Activated naive CD8-positive, alpha-beta T cell (primary cell): Measurements from ENCODE around the gene TSPAN11.

ENCODE experiments used
- H3K27ac Mint-ChIP-seq: one replicate; pipeline ENCODE4 v1.8.0; 2021; ENCODE audit warnings: mixed read lengths
- H3K27me3 Mint-ChIP-seq: one replicate; pipeline ENCODE4 v1.8.0; 2021; ENCODE audit warnings: mixed read lengths
- H3K36me3 Mint-ChIP-seq: one replicate; pipeline ENCODE4 v1.8.0; 2021; ENCODE audit warnings: mixed read lengths
- H3K4me1 Mint-ChIP-seq: one replicate; pipeline ENCODE4 v1.8.0; 2021; ENCODE audit warnings: low read depth, mixed read lengths
- H3K4me3 Mint-ChIP-seq: one replicate; pipeline ENCODE4 v1.8.0; 2021; ENCODE audit warnings: mild to moderate bottlenecking, mixed read lengths
- H3K9me3 Mint-ChIP-seq: one replicate; pipeline ENCODE4 v1.8.0; 2021; ENCODE audit warnings: low read depth, mixed read lengths

The TSPAN11 gene

DNA sequence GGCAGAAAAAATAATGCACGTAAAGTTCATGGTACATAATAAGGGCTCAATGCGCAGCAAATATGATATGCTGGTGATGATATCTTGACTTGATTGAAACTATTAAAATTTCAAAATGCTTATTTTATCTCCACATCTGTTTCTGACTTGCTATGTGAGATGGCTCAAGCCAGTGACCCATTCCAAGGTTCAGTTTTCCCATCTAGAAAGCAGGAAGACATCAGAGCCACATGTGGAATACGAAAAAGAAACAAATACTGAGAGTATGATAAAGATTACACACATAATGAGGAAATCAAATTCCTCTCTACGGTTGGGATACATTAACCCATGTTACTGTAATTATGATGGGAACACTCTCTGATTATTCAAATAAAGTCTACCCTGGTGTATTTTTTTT, 24.0 kb upstream of the TSPAN11 start:
- Mint-ChIP-seq H3K36me3 (no peaks in the 10 kb centered on the region), H3K4me3 (no peak overlapping the region)

DNA sequence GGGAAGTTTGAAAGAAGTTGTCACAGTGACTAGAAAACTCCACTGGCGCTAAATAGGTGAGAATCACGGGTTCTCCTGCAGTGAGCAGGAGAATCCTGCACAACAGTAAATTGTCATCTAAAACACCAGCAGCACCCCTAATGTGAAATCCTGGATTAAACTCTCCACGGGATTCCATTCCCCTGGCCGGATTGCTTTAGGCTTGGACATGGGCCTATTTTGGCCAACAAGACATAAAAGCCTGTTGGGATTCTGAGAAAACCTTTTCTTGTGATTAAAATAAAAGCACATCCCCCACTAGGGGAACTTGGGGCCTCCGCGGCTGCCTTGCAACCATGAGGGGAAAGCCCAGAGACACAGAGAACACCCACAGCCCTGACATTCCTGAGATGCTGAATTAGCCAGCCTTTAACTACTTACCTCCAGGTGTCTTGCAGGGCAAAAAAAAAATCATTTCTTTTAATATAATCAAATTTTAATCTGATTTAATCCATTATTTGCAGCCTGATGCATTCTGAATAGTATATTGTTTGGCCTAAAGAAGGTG, 21.0 kb upstream of the TSPAN11 start:
- no peak overlapping the region for H3K27ac Mint-ChIP-seq
- no peaks in the 10 kb centered on the region for H3K36me3 Mint-ChIP-seq
- H3K9me3 Mint-ChIP-seq, result no peaks in the 10 kb centered on the region
- H3K27me3 Mint-ChIP-seq, result peaks cover 2% of the 10 kb centered on the region
- H3K4me3 Mint-ChIP-seq, result no peak overlapping the region
- H3K4me1 Mint-ChIP-seq, result no peaks in the 10 kb centered on the region

More for the DNA sequence above, 24.0 kb upstream of the TSPAN11 start:
- no peaks in the 10 kb centered on the region for H3K4me1 Mint-ChIP-seq
- no peak overlapping the region for H3K27ac Mint-ChIP-seq
- H3K9me3 Mint-ChIP-seq, result no peaks in the 10 kb centered on the region
- peaks cover 4% of the 10 kb centered on the region for H3K27me3 Mint-ChIP-seq

DNA sequence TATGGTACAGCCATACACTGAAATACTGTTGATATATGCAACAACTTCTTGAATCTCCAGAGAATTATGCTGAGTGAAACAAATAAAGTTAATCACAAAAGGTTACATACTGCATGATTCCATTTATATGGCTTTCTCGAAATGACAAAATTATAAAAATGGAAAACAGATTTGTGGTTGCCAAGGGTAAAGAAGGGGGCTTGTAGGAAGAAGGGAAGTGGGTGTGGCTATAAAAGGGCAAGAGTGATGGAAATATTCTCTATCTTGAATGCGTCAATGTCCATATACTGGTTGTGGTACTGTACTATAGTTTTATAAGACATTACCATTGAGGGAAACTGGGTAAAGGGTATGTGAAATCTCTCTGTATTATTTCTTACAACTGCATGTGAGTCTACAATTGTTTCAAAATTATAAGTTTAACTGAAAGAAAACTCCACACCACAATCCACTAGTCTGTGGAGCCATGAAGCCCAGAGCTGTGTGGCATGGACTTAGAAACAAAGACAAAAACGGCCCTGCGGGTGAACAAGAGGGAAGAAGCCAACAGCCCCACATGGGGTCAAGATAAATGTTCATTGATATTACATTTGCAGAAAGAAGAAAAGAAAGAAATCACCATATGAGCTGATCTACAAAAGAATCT, 18.3 kb upstream of the TSPAN11 start:
- Mint-ChIP-seq H3K4me1 (no peaks in the 10 kb centered on the region), H3K36me3 (no peaks in the 10 kb centered on the region), H3K27ac (no peak overlapping the region), H3K27me3 (peaks cover 2% of the 10 kb centered on the region), H3K4me3 (no peak overlapping the region), H3K9me3 (no peaks in the 10 kb centered on the region)

DNA sequence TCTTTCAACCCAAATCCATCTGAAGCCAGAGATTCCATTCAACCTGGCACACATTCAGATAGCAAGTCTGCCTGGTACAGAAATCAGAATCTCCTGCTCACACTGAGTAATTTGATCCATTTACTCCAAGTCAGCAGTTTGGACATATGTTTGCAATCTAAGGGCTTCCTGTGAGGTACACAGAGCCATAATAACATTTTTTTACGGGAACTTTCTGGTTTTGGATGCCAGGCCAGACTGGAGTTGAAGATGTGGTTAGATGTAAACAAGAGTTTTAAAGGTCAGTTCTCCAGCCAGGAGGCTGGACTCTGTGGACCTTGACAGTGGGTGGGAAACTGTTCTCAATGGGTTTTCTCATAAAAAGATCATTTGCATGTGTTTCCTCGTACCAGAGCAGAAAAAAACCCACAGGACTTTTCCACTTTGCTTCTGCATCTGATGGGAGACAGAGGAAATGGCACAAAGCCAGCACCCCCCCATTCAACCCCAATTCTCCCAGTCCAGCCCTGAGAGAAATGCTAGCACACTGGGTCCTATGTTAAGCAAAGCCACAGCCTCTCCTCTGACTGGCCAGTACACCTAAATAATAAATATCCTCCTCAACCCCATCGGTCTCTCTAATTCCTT, 17.7 kb upstream of the TSPAN11 start:
- H3K27ac Mint-ChIP-seq, result no peak overlapping the region
- H3K4me3 Mint-ChIP-seq, result no peak overlapping the region
- H3K9me3 Mint-ChIP-seq, result no peaks in the 10 kb centered on the region
- peaks cover 2% of the 10 kb centered on the region for H3K27me3 Mint-ChIP-seq
- H3K4me1 Mint-ChIP-seq, result no peaks in the 10 kb centered on the region
- H3K36me3 Mint-ChIP-seq, result no peaks in the 10 kb centered on the region

DNA sequence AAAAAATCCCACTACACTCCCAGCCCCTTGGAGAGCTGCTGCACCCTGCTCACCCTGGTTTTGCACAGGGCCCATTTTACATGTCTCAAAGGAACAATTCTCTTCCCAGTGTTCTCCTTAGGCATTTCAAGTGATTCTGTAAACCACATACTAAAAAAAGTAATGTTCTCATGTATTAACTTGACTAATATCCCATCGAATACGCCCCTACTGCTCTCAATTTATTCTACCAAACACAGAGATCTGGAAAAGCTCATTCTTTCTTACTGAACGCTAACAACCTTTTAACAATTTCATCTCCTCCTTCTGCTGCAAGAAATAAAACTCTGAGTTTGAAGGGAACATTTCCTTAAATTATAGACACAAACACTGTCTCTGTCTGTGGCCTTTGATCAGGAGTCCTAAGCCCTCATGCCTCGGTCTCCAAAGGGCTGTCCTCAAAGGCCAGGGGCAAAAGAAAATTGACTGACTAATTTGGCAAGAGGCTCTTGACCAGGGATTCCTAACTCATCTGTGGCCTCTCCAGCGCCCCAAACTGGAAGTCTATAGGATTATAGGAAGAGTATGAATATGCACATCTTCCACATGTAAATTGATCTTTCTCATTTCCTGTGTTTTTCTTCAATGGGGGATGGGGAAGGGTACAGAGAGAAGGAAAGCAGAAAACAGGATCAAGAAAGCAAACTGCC, 17.1 kb upstream of the TSPAN11 start:
- Mint-ChIP-seq H3K9me3 (no peaks in the 10 kb centered on the region), H3K27ac (no peak overlapping the region), H3K4me3 (no peak overlapping the region), H3K27me3 (peaks cover 2% of the 10 kb centered on the region), H3K4me1 (no peaks in the 10 kb centered on the region), H3K36me3 (no peaks in the 10 kb centered on the region)

DNA sequence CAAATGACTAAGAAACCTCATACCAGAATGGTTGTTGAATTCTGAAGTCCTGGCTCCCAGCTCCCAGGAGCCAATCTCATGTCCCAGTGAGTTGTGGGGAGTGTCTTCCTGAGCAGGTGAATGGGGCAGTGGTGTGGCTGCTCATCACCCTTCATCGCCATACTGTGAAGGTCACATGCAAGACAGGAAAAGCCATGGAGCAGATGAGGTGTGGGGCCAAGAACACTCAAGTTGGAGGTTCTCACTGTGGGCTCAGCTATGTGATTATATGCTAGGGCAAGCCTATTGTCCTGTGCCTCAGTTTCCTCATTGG, 16.6 kb upstream of the TSPAN11 start:
- Mint-ChIP-seq H3K27ac (no peak overlapping the region), H3K9me3 (no peaks in the 10 kb centered on the region), H3K4me1 (no peaks in the 10 kb centered on the region), H3K36me3 (no peaks in the 10 kb centered on the region), H3K4me3 (no peak overlapping the region), H3K27me3 (peaks cover 2% of the 10 kb centered on the region)

DNA sequence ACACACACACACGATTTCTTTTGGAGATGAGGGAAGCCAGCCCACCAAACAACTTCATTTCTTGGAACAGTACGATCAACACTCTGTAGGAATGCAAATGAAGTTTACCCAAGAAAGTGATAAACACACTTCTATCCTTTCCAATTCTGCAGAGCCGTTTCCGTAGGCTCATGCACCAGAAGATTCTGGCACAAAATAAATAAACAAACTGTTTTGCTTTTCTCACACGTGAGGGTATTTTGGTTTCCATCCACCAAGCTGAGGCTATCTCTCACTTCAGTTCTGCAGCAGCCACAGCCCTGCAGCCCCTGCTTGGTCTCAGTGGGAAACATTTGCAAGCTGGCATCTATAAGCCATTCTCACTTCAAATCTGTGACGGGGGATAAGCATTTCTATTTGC, 15.3 kb upstream of the TSPAN11 start:
- Mint-ChIP-seq H3K27ac (no peak overlapping the region), H3K4me1 (no peaks in the 10 kb centered on the region), H3K36me3 (no peaks in the 10 kb centered on the region), H3K9me3 (no peaks in the 10 kb centered on the region), H3K27me3 (peaks cover 2% of the 10 kb centered on the region), H3K4me3 (no peak overlapping the region)

DNA sequence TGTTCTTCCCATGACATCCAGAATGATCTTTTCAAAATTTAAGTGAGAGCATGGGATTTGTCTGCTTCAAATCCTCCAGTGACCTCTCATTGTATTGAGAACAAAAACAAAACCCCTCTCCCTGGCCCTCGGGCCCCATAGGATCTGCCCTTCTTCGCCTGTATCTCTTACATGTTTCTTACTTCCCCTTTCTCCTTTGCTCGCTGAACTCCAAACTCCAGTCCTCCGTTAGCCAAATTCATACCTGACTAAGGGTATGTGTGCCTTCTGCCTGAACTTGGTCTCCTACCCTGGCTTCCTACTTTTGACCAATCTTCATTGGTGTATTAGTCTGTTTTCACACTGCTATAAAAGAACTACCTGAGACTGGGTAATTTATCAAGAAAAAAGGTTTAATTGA, 13.2 kb upstream of the TSPAN11 start:
- no peaks in the 10 kb centered on the region for H3K9me3 Mint-ChIP-seq
- H3K36me3 Mint-ChIP-seq, result no peaks in the 10 kb centered on the region
- H3K27me3 Mint-ChIP-seq, result peaks cover 4% of the 10 kb centered on the region
- no peak overlapping the region for H3K27ac Mint-ChIP-seq
- H3K4me3 Mint-ChIP-seq, result no peak overlapping the region
- no peaks in the 10 kb centered on the region for H3K4me1 Mint-ChIP-seq

DNA sequence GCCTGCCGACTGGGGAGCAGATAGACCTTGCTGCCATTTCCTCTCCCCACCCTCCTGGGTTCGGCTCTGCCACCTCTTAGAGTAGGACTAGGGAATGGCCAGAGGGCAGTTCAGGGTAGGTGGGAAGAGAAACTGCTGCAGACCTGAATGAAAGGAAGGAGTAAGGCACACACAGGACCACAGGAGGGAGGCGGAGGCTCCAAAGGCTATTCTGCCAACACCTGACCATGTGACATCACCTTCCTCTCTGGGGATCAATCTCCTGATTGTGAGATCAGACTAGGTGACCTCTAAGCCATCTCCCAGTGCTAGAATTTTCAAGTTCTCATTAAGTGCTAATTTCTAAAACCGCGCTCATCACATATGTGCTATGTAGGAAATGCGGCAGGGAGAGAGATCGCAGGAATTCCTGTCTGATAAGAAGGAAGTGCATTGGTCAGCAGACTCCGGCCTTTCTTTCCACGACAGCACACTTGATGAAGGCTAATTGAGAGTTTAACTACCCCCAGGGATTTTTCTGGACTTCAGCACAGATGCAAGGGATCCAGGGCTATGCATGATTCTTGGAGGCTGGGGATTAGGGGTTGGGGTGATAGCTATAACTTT, 11.5 kb upstream of the TSPAN11 start:
- Mint-ChIP-seq H3K27me3 (peaks cover 2% of the 10 kb centered on the region), H3K27ac (no peak overlapping the region), H3K9me3 (no peaks in the 10 kb centered on the region), H3K4me3 (no peak overlapping the region), H3K4me1 (no peaks in the 10 kb centered on the region), H3K36me3 (no peaks in the 10 kb centered on the region)

DNA sequence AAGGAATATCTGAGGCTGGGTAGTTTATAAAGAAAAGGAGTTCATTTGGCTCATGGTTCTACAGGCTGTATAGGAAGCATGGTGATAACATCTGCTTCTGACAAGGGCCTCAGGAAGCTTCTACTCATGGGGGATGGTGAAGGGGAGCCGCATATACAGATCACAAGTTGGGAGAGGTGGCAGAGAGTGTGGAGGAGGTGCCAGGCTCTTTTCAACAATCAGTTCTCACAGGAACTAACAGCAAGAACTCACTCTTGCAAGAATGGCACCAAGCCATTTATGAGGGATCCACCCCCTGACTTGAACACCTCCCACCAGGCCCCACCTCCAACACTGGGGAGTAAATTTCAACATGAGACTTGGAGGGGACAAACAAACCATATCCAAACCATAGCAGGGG, 3.5 kb upstream of the TSPAN11 start:
- Mint-ChIP-seq H3K27me3 (peaks cover 26% of the 10 kb centered on the region), H3K4me3 (no peak overlapping the region), H3K36me3 (no peaks in the 10 kb centered on the region), H3K27ac (no peak overlapping the region), H3K4me1 (peaks cover 3% of the 10 kb centered on the region), H3K9me3 (no peaks in the 10 kb centered on the region)

DNA sequence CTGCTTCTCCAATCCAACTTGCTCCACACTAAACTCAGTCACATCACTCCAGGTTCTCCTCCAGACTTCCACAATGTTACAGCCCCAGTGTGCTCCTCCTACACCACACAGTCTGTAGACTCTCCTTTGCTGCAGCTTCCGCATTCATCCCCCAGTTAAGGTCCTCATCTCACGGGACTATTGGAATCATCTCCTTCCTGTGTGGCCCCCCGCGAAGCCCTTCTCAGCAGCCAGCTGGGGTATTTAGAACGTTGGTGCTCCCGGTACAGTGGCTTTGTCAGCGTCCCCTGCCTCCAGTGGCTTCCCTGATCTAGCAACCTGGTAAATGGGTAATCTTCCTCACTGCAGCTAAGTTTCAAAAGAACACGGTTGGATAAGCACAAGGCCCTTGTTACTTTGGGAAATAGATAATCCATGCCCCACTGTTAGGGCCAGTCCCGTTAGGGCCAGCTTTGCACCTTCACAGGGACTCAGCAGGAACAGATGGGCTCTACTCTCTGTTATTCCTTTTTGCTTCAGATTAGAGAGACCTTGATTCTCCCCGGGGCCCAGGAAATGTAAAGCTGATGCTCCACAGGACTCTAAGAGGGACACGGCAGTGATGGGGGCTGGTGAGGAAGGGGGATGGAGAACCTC, 823 bp upstream of the TSPAN11 start:
- no peaks in the 10 kb centered on the region for H3K9me3 Mint-ChIP-seq
- H3K4me3 Mint-ChIP-seq, result no peak overlapping the region
- H3K36me3 Mint-ChIP-seq, result no peaks in the 10 kb centered on the region
- peaks cover 3% of the 10 kb centered on the region for H3K4me1 Mint-ChIP-seq
- peaks cover 33% of the 10 kb centered on the region for H3K27me3 Mint-ChIP-seq
- no peak overlapping the region for H3K27ac Mint-ChIP-seq

DNA sequence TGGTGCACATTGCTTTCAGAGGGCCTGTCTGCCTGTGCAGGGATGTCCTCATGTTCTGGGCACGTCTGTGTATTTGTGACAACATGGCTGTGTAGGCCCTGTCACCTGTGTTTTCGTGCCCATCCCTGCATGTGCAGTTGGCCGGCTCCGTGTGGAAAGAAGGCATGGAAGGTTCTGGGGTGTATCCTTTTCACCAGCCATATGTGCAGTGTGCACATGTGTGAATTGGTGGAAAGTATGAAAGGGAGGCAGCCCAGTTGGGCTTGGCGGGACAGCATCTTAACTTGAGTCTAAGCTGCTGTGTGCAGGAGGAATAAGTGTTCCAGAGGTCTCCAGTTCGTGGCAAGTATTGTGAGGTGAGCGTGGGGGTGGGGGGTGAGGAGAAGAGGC, 669 bp downstream of the TSPAN11 start:
- H3K9me3 Mint-ChIP-seq, result no peaks in the 10 kb centered on the region
- H3K4me1 Mint-ChIP-seq, result peaks cover 3% of the 10 kb centered on the region
- peak overlapping the region; percentile 43 for H3K4me3 Mint-ChIP-seq
- H3K36me3 Mint-ChIP-seq, result no peaks in the 10 kb centered on the region
- peaks cover 33% of the 10 kb centered on the region for H3K27me3 Mint-ChIP-seq
- no peak overlapping the region for H3K27ac Mint-ChIP-seq

DNA sequence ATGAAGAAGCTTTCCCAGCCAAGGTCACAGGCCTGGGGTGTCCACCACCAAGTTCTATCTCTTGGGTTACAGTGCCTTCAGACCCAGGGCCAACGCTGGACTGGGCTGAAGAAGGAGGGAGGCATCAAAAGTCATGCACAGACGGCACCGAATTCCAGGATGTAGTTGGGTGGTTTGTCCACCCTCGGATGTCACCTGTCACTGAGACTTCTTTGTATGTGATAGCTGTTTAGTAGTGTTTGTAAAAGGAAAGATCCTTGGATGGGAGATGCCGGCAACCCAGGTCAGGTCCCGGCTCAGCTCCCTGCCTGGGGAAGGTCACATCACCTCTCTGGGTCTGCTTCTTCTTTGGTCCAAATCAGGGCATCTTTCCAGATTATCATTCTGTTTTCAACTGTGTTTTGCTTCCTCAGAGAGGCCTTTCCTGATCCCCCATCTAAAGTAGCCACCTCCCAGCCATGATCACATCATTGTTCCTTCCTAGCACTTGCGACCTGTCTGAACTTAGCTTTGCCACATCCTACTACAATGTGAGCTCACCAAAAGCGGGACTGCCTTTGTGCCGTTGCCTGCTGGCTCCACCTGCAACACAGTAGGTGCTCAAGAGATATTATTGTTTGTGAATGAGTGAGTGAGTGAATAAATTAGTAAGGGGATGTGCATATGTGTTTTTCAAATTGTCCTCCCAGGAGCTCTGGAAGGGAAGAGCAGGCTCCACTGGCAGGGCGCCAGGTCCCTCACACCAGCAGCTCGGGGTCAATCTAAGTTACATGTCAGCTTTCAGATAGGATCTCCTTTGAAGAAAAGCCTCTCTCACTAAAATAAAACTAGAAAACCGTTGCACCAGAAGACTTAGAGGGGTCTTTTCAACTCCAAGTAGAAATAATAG, 2.1 kb downstream of the TSPAN11 start:
- Mint-ChIP-seq H3K27ac (no peak overlapping the region), H3K4me1 (peaks cover 3% of the 10 kb centered on the region), H3K27me3 (peaks cover 36% of the 10 kb centered on the region), H3K9me3 (no peaks in the 10 kb centered on the region), H3K36me3 (no peaks in the 10 kb centered on the region), H3K4me3 (no peak overlapping the region)

DNA sequence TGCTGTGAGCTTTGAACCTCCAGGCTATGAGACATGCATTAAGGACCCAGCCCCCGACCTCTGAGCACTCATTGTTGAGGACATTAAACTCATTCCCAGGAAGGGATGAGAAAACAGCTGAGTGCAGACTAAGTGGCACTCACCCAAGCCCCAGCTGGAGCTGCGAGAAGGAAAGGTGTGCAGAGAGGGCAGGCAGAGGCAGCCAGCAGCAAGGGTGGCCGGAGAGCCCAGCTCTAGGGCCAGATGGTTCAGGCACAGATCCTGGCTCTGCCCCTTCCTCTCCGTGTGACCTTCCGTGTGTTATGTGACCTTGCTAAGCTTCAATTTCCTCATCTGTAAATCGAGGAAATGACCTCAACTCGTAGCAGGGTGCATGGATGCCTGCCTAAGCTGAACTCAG, 3.7 kb downstream of the TSPAN11 start:
- Mint-ChIP-seq H3K4me3 (no peak overlapping the region), H3K36me3 (no peaks in the 10 kb centered on the region), H3K27me3 (peaks cover 31% of the 10 kb centered on the region), H3K4me1 (peaks cover 3% of the 10 kb centered on the region), H3K27ac (no peak overlapping the region), H3K9me3 (no peaks in the 10 kb centered on the region)
